Activated naive CD4-positive, alpha-beta T cell treated with anti-CD3 and anti-CD28 coated beads, Interleukin-2, amount 50 U/mL, for 24 hours (primary cell): ENCODE measurements around the gene SNX21.
"Not testable (repeated sequence)": the region's sequence is repeated elsewhere in the genome, so short reads cannot be mapped to it uniquely, and the experiment has no call there.

ENCODE experiments used
- H3K27ac Mint-ChIP-seq: one replicate; pipeline ENCODE4 v1.8.0; 2021; ENCODE audit warnings: mild to moderate bottlenecking, mixed read lengths
- H3K27me3 Mint-ChIP-seq: one replicate; pipeline ENCODE4 v1.8.0; 2021; ENCODE audit warnings: mixed read lengths
- H3K36me3 Mint-ChIP-seq: one replicate; pipeline ENCODE4 v1.8.0; 2021; ENCODE audit warnings: mixed read lengths
- H3K4me1 Mint-ChIP-seq: one replicate; pipeline ENCODE4 v1.8.0; 2021; ENCODE audit warnings: mixed read lengths
- H3K4me3 Mint-ChIP-seq: one replicate; pipeline ENCODE4 v1.8.0; 2021; ENCODE audit warnings: mild to moderate bottlenecking, mixed read lengths
- H3K9me3 Mint-ChIP-seq: one replicate; pipeline ENCODE4 v1.8.0; 2021; ENCODE audit warnings: mixed read lengths

Gene SNX21, protein sequence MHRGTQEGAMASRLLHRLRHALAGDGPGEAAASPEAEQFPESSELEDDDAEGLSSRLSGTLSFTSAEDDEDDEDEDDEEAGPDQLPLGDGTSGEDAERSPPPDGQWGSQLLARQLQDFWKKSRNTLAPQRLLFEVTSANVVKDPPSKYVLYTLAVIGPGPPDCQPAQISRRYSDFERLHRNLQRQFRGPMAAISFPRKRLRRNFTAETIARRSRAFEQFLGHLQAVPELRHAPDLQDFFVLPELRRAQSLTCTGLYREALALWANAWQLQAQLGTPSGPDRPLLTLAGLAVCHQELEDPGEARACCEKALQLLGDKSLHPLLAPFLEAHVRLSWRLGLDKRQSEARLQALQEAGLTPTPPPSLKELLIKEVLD

GRCh38 chr20:45833030-45833882 lies at the start of gene SNX21:
TSS of gene SNX21 (plus strand) at chr20:45833799. CDS start at chr20:45833920, 121 bp downstream.
- Mint-ChIP-seq H3K27me3 (no peaks in the 10 kb centered on the region), H3K36me3 (no peaks in the 10 kb centered on the region), H3K27ac (peak within 1 kb of the TSS; percentile 82)

GRCh38 chr20:45788351-45788750 lies 45.2 kb upstream of the SNX21 start:
- Mint-ChIP-seq H3K27me3 (no peaks in the 10 kb centered on the region), H3K9me3 (no peaks in the 10 kb centered on the region), H3K4me3 (no peak overlapping the region), H3K27ac (no peak overlapping the region), H3K4me1 (peaks cover 11% of the 10 kb centered on the region), H3K36me3 (peaks cover 2% of the 10 kb centered on the region)

More at GRCh38 chr20:45833030-45833882, at the start of gene SNX21:
- Mint-ChIP-seq H3K4me3 (peak within 1 kb of the TSS; percentile 86), H3K4me1 (peaks cover 8% of the 10 kb centered on the region), H3K9me3 (no peaks in the 10 kb centered on the region)

- no peaks in the 10 kb centered on the region for H3K27me3 Mint-ChIP-seq
- H3K36me3 Mint-ChIP-seq = peaks cover 10% of the 10 kb centered on the region
- peak overlapping the region; percentile 92 for H3K27ac Mint-ChIP-seq
- H3K4me3 Mint-ChIP-seq = peak overlapping the region; percentile 89
- H3K4me1 Mint-ChIP-seq = peaks cover 14% of the 10 kb centered on the region
- no peaks in the 10 kb centered on the region for H3K9me3 Mint-ChIP-seq
Measured at GRCh38 chr20:45792317-45793118, 41.1 kb upstream of the SNX21 start.

- H3K9me3 Mint-ChIP-seq = no peaks in the 10 kb centered on the region
- H3K4me1 Mint-ChIP-seq = peaks cover 24% of the 10 kb centered on the region
- H3K27me3 Mint-ChIP-seq = no peaks in the 10 kb centered on the region
- peaks cover 12% of the 10 kb centered on the region for H3K36me3 Mint-ChIP-seq
- no peak overlapping the region for H3K4me3 Mint-ChIP-seq
- H3K27ac Mint-ChIP-seq = no peak overlapping the region
Measured at GRCh38 chr20:45796337-45797065, 37.1 kb upstream of the SNX21 start.

GRCh38 chr20:45797510-45797909 lies 36.1 kb upstream of the SNX21 start:
- not testable (repeated sequence) for H3K9me3 Mint-ChIP-seq, H3K27ac Mint-ChIP-seq, H3K27me3 Mint-ChIP-seq, H3K4me3 Mint-ChIP-seq
- peaks cover 21% of the 10 kb centered on the region for H3K4me1 Mint-ChIP-seq
- H3K36me3 Mint-ChIP-seq = peaks cover 12% of the 10 kb centered on the region

GRCh38 chr20:45797955-45798354 lies 35.6 kb upstream of the SNX21 start:
- not testable (repeated sequence) for H3K4me3 Mint-ChIP-seq, H3K9me3 Mint-ChIP-seq, H3K27ac Mint-ChIP-seq, H3K27me3 Mint-ChIP-seq, H3K36me3 Mint-ChIP-seq
- H3K4me1 Mint-ChIP-seq = peaks cover 16% of the 10 kb centered on the region

- H3K36me3 Mint-ChIP-seq = peaks cover 11% of the 10 kb centered on the region
- H3K27ac Mint-ChIP-seq = no peak overlapping the region
- H3K4me1 Mint-ChIP-seq = peaks cover 15% of the 10 kb centered on the region
- H3K4me3 Mint-ChIP-seq = no peak overlapping the region
- no peaks in the 10 kb centered on the region for H3K9me3 Mint-ChIP-seq
- H3K27me3 Mint-ChIP-seq = no peaks in the 10 kb centered on the region
Measured at GRCh38 chr20:45798935-45799642, 34.5 kb upstream of the SNX21 start.

GRCh38 chr20:45801851-45802250 lies 31.7 kb upstream of the SNX21 start:
- no peak overlapping the region for H3K27ac Mint-ChIP-seq
- peaks cover 12% of the 10 kb centered on the region for H3K4me1 Mint-ChIP-seq
- H3K9me3 Mint-ChIP-seq = no peaks in the 10 kb centered on the region
- no peak overlapping the region for H3K4me3 Mint-ChIP-seq
- peaks cover 10% of the 10 kb centered on the region for H3K36me3 Mint-ChIP-seq
- H3K27me3 Mint-ChIP-seq = no peaks in the 10 kb centered on the region

DNA sequence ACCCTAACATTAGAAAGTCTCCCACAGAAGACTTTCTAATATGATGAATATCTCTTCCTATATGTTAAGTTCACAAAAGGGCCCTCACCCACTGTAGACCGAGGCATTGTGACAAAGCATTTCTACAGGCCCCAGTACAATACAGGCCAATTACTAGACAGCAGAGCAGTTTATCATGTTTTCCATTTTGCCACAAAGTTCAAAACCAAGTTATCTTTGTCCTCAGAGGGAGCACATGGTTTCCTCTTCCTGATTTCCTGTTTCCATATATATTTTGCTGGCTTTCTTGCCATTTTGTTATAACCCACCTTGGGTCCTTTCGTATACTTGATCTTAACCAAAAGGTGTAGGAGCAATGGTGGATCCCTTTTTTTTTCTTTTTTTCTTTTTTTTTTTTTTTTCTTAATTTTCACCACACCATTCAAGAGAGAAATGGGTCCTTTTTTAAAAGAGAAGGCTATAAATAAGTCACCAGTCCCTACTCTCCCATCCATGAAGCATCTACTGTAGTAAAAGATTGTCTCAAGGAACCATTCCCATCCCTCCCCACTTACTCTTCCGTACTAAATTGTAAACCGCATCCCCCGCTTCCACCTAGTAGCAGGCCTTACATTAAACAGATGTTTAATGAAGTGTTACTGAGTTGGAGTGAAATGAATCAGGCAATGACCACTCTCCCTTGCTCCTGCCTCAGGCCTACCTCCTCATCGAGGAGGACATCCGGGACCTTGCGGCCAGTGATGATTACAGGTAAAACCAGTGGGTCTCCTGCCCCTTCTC lies 23.2 kb upstream of the SNX21 start:
- Mint-ChIP-seq H3K27ac (peak overlapping the region; percentile 71), H3K9me3 (no peaks in the 10 kb centered on the region), H3K36me3 (peaks cover 13% of the 10 kb centered on the region), H3K4me3 (no peak overlapping the region), H3K27me3 (no peaks in the 10 kb centered on the region), H3K4me1 (peaks cover 13% of the 10 kb centered on the region)

GRCh38 chr20:45812157-45813005 lies 21.2 kb upstream of the SNX21 start, which contains the start of gene UBE2C:
TSS of gene UBE2C (plus strand) at chr20:45812644. CDS start at chr20:45812696, 52 bp downstream.
- peaks cover 13% of the 10 kb centered on the region for H3K4me1 Mint-ChIP-seq
- no peaks in the 10 kb centered on the region for H3K27me3 Mint-ChIP-seq
- H3K36me3 Mint-ChIP-seq = peaks cover 13% of the 10 kb centered on the region
- peak within 1 kb of the TSS; percentile 68 for H3K27ac Mint-ChIP-seq
- H3K9me3 Mint-ChIP-seq = no peaks in the 10 kb centered on the region
- peak within 1 kb of the TSS; percentile 83 for H3K4me3 Mint-ChIP-seq

- Mint-ChIP-seq H3K4me1 (peaks cover 13% of the 10 kb centered on the region), H3K27ac (peak overlapping the region; percentile 30), H3K36me3 (peaks cover 13% of the 10 kb centered on the region), H3K4me3 (peak overlapping the region; percentile 83), H3K9me3 (no peaks in the 10 kb centered on the region), H3K27me3 (no peaks in the 10 kb centered on the region)
Measured at GRCh38 chr20:45813006-45813340, 20.6 kb upstream of the SNX21 start.

DNA sequence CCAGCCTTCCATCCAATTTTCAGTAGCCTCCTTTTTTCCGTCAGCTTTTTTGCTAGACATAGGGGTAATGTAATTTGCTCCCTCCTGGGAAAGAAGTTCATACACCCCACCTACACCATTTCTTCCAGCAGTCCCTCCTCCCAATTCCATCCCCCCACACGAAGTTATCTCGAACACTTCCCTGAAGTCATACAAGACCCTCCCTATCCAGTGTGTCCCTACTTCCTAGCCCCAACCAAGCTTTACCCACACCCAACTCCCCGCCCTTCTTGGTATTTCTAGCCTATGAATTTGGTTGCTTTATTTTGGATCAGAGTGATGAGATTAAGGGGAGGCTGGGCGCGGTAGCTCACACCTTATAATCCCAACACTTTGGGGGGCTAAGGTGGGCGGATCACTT lies 20.1 kb upstream of the SNX21 start:
- H3K36me3 Mint-ChIP-seq = peaks cover 13% of the 10 kb centered on the region
- H3K27ac Mint-ChIP-seq = no peak overlapping the region
- peaks cover 13% of the 10 kb centered on the region for H3K4me1 Mint-ChIP-seq

GRCh38 chr20:45814314-45814713 lies 19.3 kb upstream of the SNX21 start:
- Mint-ChIP-seq H3K4me3 (no peak overlapping the region), H3K9me3 (no peaks in the 10 kb centered on the region), H3K4me1 (peaks cover 13% of the 10 kb centered on the region), H3K27ac (no peak overlapping the region), H3K27me3 (no peaks in the 10 kb centered on the region), H3K36me3 (peaks cover 11% of the 10 kb centered on the region)

More for the DNA sequence above, 20.1 kb upstream of the SNX21 start:
- Mint-ChIP-seq H3K4me3 (peak overlapping the region; percentile 83), H3K27me3 (no peaks in the 10 kb centered on the region), H3K9me3 (no peaks in the 10 kb centered on the region)
